ENCODE data around the gene WWC1. TPM values are rescaled to one million over a fixed set of nuclear protein-coding genes. Genes with fewer than 3 reads are reported as not detected.

Gene WWC1
- total and polyA plus RNA-seq, 9 of the 15 experiments (the other 6 are each of a cell fraction or from before 2014, with no cell fraction given): under 0.01 to 0.54 (median 0.42) TPM; not detected in 6

DNA sequence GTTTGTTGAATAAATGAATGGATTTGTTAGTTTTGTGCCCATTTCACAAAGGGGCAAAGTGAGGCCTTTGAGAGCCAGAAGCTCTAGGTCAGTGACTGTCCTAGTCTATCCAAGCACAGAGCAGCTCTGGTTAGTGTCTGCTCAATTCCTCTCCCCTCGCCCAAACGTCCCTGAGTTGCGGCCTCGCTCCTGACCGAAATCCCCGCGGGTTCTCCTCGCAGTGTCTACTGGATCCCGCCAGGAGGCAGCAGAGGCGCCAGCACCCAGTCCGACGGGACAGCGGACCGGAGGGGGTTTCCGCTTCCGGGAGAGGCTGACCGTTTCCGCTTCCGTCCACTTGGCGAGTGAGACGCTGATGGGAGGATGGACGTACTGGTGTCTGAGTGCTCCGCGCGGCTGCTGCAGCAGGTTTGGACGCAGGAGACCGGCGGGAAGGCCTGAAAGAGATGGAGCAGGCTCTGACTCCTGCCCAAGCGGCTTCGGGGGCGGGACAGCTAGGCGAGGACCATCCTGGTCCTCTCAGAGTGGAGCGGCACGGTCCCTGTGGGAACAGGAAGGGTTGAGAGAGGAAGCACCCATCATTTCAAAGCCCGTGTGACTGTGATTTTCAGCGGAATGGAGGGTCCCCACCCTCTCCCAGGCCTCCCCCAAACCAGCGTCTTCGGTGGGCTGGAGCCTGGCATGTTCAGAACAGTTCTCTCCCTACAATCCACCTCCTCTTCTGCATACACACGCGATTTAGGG, 194.9 kb downstream of the WWC1 start, which contains the start of gene RARS1 (continued):
- peak in 1 of 2 experiments; percentile 99; a peak in 2 of 4 replicates for TF ChIP-seq KDM4B (IDR thresholded peaks at IDR 0.05; ENCODE audit: borderline replicate concordance in 2 of 2, low read depth in 1 of 2)
- TF ChIP-seq GABPB2 (CRISPR knock-in tag; conservative IDR thresholded peaks at IDR 0.05): no peak
- no peak for TF ChIP-seq HEY1 (CRISPR knock-in tag; IDR thresholded peaks at IDR 0.05; ENCODE audit: borderline replicate concordance)
- TF ChIP-seq, protein P1, sequence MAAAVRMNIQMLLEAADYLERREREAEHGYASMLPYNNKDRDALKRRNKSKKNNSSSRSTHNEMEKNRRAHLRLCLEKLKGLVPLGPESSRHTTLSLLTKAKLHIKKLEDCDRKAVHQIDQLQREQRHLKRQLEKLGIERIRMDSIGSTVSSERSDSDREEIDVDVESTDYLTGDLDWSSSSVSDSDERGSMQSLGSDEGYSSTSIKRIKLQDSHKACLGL (CRISPR knock-in tag; IDR thresholded peaks at IDR 0.05; ENCODE audit: borderline replicate concordance, poor library complexity, severe bottlenecking): no peak
- TF ChIP-seq PTRF (tag; IDR thresholded peaks at IDR 0.05): no peak
- TF ChIP-seq, protein P2, sequence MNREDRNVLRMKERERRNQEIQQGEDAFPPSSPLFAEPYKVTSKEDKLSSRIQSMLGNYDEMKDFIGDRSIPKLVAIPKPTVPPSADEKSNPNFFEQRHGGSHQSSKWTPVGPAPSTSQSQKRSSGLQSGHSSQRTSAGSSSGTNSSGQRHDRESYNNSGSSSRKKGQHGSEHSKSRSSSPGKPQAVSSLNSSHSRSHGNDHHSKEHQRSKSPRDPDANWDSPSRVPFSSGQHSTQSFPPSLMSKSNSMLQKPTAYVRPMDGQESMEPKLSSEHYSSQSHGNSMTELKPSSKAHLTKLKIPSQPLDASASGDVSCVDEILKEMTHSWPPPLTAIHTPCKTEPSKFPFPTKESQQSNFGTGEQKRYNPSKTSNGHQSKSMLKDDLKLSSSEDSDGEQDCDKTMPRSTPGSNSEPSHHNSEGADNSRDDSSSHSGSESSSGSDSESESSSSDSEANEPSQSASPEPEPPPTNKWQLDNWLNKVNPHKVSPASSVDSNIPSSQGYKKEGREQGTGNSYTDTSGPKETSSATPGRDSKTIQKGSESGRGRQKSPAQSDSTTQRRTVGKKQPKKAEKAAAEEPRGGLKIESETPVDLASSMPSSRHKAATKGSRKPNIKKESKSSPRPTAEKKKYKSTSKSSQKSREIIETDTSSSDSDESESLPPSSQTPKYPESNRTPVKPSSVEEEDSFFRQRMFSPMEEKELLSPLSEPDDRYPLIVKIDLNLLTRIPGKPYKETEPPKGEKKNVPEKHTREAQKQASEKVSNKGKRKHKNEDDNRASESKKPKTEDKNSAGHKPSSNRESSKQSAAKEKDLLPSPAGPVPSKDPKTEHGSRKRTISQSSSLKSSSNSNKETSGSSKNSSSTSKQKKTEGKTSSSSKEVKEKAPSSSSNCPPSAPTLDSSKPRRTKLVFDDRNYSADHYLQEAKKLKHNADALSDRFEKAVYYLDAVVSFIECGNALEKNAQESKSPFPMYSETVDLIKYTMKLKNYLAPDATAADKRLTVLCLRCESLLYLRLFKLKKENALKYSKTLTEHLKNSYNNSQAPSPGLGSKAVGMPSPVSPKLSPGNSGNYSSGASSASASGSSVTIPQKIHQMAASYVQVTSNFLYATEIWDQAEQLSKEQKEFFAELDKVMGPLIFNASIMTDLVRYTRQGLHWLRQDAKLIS (CRISPR knock-in tag; IDR thresholded peaks at IDR 0.05): no peak; the same call in 1 of the 2 replicates
- TF ChIP-seq, protein P3, sequence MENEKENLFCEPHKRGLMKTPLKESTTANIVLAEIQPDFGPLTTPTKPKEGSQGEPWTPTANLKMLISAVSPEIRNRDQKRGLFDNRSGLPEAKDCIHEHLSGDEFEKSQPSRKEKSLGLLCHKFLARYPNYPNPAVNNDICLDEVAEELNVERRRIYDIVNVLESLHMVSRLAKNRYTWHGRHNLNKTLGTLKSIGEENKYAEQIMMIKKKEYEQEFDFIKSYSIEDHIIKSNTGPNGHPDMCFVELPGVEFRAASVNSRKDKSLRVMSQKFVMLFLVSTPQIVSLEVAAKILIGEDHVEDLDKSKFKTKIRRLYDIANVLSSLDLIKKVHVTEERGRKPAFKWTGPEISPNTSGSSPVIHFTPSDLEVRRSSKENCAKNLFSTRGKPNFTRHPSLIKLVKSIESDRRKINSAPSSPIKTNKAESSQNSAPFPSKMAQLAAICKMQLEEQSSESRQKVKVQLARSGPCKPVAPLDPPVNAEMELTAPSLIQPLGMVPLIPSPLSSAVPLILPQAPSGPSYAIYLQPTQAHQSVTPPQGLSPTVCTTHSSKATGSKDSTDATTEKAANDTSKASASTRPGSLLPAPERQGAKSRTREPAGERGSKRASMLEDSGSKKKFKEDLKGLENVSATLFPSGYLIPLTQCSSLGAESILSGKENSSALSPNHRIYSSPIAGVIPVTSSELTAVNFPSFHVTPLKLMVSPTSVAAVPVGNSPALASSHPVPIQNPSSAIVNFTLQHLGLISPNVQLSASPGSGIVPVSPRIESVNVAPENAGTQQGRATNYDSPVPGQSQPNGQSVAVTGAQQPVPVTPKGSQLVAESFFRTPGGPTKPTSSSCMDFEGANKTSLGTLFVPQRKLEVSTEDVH (IDR thresholded peaks at IDR 0.05; ENCODE audit: low read depth, partially characterized antibody): peak; percentile 88
- TF ChIP-seq EHMT2 (IDR thresholded peaks at IDR 0.05): peak; percentile 84; the same call in 1 of the 2 replicates
- TF ChIP-seq, protein P4, sequence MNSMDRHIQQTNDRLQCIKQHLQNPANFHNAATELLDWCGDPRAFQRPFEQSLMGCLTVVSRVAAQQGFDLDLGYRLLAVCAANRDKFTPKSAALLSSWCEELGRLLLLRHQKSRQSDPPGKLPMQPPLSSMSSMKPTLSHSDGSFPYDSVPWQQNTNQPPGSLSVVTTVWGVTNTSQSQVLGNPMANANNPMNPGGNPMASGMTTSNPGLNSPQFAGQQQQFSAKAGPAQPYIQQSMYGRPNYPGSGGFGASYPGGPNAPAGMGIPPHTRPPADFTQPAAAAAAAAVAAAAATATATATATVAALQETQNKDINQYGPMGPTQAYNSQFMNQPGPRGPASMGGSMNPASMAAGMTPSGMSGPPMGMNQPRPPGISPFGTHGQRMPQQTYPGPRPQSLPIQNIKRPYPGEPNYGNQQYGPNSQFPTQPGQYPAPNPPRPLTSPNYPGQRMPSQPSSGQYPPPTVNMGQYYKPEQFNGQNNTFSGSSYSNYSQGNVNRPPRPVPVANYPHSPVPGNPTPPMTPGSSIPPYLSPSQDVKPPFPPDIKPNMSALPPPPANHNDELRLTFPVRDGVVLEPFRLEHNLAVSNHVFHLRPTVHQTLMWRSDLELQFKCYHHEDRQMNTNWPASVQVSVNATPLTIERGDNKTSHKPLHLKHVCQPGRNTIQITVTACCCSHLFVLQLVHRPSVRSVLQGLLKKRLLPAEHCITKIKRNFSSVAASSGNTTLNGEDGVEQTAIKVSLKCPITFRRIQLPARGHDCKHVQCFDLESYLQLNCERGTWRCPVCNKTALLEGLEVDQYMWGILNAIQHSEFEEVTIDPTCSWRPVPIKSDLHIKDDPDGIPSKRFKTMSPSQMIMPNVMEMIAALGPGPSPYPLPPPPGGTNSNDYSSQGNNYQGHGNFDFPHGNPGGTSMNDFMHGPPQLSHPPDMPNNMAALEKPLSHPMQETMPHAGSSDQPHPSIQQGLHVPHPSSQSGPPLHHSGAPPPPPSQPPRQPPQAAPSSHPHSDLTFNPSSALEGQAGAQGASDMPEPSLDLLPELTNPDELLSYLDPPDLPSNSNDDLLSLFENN (IDR thresholded peaks at IDR 0.05; ENCODE audit: low read depth in 2 of 2, low read length in 2 of 2): no peak
- no peak for TF ChIP-seq ZC3H4 (CRISPR knock-in tag; IDR thresholded peaks at IDR 0.05; ENCODE audit: borderline replicate concordance)
- peak; percentile 96 for TF ChIP-seq XRCC5 (IDR thresholded peaks at IDR 0.05; ENCODE audit: low read depth, low read length)

Data from K562 (cell line).